RWPE2 (cell line): ENCODE data around the gene ULK3.
A peak's percentile ranks its signal among the peaks of the same experiment; 100 is the strongest.

Source experiments
- ATAC-seq: fragments of 200-7000 bp; cut with Tn5 transposase; 3 replicates; pipeline ENCODE4 v1.9.1; 2021; ENCODE audit warnings: low read depth
- DNase-seq: peaks from one replicate; pipeline ENCODE4 v3.0.0-alpha.2; 2020; ENCODE audit warnings: low spot score
- H3K27ac ChIP-seq: fragments of 450-650 bp; 2 replicates; pipeline ENCODE4 v1.5.1; 2017; ENCODE audit warnings: mild to moderate bottlenecking; ENCODE audit not compliant: poor library complexity, severe bottlenecking
- H3K27me3 ChIP-seq: fragments of 250-450 bp; sonication (Bioruptor Pico); 2 replicates; pipeline ENCODE4 v1.5.1; 2021; ENCODE audit warnings: mild to moderate bottlenecking, moderate library complexity; ENCODE audit not compliant: insufficient read depth, poor library complexity, severe bottlenecking
- H3K36me3 ChIP-seq: fragments of 250-450 bp; sonication (Bioruptor Pico); 2 replicates; pipeline ENCODE4 v1.5.1; 2020; ENCODE audit warnings: low read depth, mild to moderate bottlenecking, moderate library complexity
- H3K4me1 ChIP-seq: fragments of 250-450 bp; sonication (Bioruptor Pico); 2 replicates; pipeline ENCODE4 v1.5.1; 2021; ENCODE audit warnings: mild to moderate bottlenecking, moderate library complexity; ENCODE audit not compliant: insufficient read depth, poor library complexity, severe bottlenecking
- H3K4me3 ChIP-seq: fragments of 250-450 bp; sonication (Bioruptor Pico); 2 replicates; pipeline ENCODE4 v1.5.1; 2021; ENCODE audit warnings: mild to moderate bottlenecking, moderate library complexity; ENCODE audit not compliant: severe bottlenecking
- H3K9me3 ChIP-seq: fragments of 250-450 bp; sonication (Bioruptor Pico); 2 replicates; pipeline ENCODE4 v1.5.1; 2021; ENCODE audit warnings: mild to moderate bottlenecking, moderate library complexity; ENCODE audit not compliant: severe bottlenecking
- TF ChIP-seq, protein P1 (sequence below): fragments of 450-650 bp; IDR thresholded peaks from one replicate; pipeline ENCODE4 v1.5.1; 2017; ENCODE audit warnings: mild to moderate bottlenecking, moderate library complexity; ENCODE audit not compliant: poor library complexity, severe bottlenecking

ULK3 gene

DNA sequence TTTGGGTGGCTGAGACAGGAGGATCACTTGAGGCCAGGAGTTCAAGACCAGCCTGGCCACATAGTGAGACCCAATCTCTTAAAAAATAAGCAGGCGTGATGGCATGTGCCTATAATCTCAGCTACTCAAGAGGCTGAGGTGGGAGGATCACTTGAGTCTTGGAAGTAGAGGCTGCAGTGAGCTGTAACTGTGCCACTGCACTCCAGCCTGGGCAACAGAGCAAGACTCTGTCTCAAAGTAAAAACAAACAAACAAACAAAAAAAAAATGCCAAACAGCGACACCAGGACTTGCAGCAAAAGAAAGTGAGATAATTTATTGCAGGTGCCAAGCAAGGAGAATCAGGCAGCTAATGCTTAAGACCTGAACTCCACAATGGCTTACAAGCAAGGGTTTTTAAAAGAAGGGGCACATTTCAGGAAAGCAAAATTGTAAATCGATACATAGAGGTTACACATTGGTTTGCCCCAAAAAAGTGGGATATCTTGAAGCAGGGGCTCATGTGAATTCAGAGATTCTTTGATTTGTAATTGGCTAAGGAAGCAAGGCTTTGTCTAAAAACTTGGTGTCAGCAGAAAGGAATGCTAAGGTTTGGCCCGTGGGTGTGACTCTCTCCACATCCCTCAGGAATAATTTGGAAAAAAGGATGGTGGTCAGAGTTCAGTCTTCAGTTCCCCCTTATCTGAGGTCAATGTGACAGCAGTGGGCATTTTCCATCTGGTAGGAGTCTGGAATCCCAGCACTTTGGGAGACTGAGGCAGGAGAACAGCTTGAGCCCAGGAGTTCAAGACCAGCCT is 41.7 kb upstream of the ULK3 start:
- Histone ChIP-seq H3K9me3 (no peaks in the 10 kb centered on the region), H3K4me1 (peaks cover 14% of the 10 kb centered on the region), H3K36me3 (no peaks in the 10 kb centered on the region), H3K4me3 (no peak overlapping the region), H3K27me3 (no peaks in the 10 kb centered on the region), H3K27ac (peak overlapping the region; percentile 12)
- DNase-seq (no peak), ATAC-seq (peak; percentile 64)
- TF ChIP-seq, protein P1, sequence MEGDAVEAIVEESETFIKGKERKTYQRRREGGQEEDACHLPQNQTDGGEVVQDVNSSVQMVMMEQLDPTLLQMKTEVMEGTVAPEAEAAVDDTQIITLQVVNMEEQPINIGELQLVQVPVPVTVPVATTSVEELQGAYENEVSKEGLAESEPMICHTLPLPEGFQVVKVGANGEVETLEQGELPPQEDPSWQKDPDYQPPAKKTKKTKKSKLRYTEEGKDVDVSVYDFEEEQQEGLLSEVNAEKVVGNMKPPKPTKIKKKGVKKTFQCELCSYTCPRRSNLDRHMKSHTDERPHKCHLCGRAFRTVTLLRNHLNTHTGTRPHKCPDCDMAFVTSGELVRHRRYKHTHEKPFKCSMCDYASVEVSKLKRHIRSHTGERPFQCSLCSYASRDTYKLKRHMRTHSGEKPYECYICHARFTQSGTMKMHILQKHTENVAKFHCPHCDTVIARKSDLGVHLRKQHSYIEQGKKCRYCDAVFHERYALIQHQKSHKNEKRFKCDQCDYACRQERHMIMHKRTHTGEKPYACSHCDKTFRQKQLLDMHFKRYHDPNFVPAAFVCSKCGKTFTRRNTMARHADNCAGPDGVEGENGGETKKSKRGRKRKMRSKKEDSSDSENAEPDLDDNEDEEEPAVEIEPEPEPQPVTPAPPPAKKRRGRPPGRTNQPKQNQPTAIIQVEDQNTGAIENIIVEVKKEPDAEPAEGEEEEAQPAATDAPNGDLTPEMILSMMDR: no peak

DNA sequence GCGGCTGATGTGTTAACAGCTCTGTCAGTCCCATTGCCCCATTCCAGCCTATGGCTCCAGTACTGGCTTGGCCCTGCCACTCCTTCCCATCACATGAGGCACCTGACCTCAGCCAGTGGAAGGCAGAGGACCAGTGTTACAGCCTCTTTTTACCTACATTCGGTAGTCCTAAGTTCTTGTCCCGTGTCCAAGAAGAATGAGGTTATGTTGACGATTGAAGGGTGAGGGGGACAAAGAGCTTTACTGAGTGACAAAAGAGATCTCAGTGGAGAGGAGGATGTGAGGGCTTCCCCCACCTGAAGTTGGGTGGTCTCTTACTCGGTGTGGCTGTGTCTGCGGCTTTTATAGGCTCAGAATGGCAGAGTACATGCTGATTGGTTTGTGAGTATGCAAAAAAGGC is 39.6 kb upstream of the ULK3 start:
- Histone ChIP-seq H3K27me3 (no peaks in the 10 kb centered on the region), H3K36me3 (no peaks in the 10 kb centered on the region), H3K4me1 (peaks cover 12% of the 10 kb centered on the region), H3K4me3 (no peak overlapping the region), H3K27ac (no peak overlapping the region), H3K9me3 (no peaks in the 10 kb centered on the region)
- DNase-seq: no peak
- ATAC-seq: no peak
- TF ChIP-seq, protein P1: no peak

DNA sequence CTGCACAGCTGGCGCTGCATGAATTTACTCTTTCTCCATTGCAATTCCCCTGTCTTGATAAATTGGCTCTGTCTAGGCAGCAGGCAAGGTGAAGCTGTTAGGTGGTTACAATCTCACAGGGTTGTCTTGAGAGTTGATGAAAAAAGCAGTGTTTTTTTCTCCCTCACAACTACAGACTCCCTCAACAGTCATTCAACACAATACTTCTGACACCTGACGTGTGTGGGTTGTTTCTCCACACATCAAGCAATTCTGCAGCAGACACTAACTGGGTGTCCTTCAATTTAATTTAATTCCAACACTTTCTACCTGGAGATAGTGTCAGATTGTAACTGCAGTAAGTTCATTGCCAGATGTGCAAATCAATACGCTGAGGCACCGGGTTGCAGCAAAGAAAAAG is 35.3 kb upstream of the ULK3 start:
- no peaks in the 10 kb centered on the region for H3K27me3 ChIP-seq
- H3K27ac ChIP-seq: no peak overlapping the region
- DNase-seq (no peak), ATAC-seq (no peak)
- no peak overlapping the region for H3K4me3 ChIP-seq
- no peaks in the 10 kb centered on the region for H3K36me3 ChIP-seq
- no peaks in the 10 kb centered on the region for H3K4me1 ChIP-seq
- no peaks in the 10 kb centered on the region for H3K9me3 ChIP-seq
- TF ChIP-seq, protein P1: no peak

DNA sequence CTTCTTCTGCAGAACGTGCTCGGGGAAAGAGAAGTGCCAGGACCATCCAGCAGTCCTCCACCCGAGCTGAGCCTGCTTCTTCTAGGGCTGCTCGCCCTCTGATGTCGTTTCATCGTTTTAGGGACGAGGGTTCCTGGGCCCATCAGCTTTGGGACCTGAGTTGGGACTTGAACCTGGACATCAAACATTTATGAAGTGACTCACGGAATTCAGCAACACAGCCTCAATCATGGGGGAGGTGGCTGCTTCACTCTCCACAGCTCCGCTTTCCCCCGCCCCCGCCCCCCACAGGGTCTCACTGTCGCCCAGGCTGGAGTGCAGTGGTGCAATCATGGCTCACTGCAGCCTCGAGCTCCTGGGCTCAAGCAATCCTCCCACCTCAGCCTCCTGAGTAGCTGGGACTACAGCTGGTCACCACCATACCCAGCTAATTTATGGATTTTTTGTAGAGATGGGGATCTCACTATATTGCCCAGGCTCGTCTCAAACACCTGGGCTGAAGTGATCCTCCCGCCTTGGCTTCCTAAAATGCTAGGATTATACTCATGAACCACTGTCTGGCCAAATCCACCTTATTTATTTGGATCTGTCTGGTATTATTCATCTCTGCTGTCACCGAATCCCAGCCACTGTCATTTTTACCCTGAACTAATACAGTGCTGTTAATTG is 30.9 kb upstream of the ULK3 start:
- peak overlapping the region; percentile 97 for H3K4me3 ChIP-seq
- TF ChIP-seq, protein P1: no peak
- H3K27ac ChIP-seq: peak overlapping the region; percentile 74
- ATAC-seq (peak; percentile 4; the same call in 1 of the 3 replicates), DNase-seq (no peak)
- H3K4me1 ChIP-seq: peaks cover 21% of the 10 kb centered on the region
- H3K9me3 ChIP-seq: no peaks in the 10 kb centered on the region
- peaks cover 5% of the 10 kb centered on the region; the same call in 1 of the 2 replicates for H3K36me3 ChIP-seq
- H3K27me3 ChIP-seq: no peaks in the 10 kb centered on the region
